Brain microvascular endothelial cell (primary cell): ENCODE results near the gene ATP2A3.
A peak's percentile ranks its signal among the peaks of the same experiment; 100 is the strongest.

Experiments used
- DNase-seq: peaks from one replicate; pipeline ENCODE4 v3.0.0-alpha.2; 2020
- H3K27ac ChIP-seq: fragments of 250-450 bp; sonication (Bioruptor Pico); 2 replicates; pipeline ENCODE4 v1.5.1; 2020; ENCODE audit warnings: mild to moderate bottlenecking, moderate library complexity
- H3K27me3 ChIP-seq: fragments of 250-450 bp; sonication (Bioruptor Pico); replicated peaks from 2 replicates; pipeline ENCODE4 v1.5.1; 2020; ENCODE audit warnings: mild to moderate bottlenecking
- H3K36me3 ChIP-seq: fragments of 250-450 bp; sonication (Bioruptor Pico); replicated peaks from 2 replicates; pipeline ENCODE4 v1.5.1; 2020; ENCODE audit warnings: mild to moderate bottlenecking
- H3K4me3 ChIP-seq: 2 replicates; pipeline ENCODE4 v1.5.1; 2011; ENCODE audit warnings: low read depth, mild to moderate bottlenecking, control low read depth, low read length, moderate library complexity
- CTCF ChIP-seq: IDR thresholded peaks from 2 replicates; pipeline ENCODE4 v1.5.1; 2011; ENCODE audit warnings: low read depth, mild to moderate bottlenecking, moderate library complexity, low read length, control low read depth, inconsistent platforms; ENCODE audit errors: missing control alignments
- in situ Hi-C: cut with HindIII; loops from 2 replicates; pipeline ENCODE4 v1.10.0; 2017; ENCODE audit warnings: low sequenced_read_pairs, low pct_ligation_motif_present

The ATP2A3 gene

DNA sequence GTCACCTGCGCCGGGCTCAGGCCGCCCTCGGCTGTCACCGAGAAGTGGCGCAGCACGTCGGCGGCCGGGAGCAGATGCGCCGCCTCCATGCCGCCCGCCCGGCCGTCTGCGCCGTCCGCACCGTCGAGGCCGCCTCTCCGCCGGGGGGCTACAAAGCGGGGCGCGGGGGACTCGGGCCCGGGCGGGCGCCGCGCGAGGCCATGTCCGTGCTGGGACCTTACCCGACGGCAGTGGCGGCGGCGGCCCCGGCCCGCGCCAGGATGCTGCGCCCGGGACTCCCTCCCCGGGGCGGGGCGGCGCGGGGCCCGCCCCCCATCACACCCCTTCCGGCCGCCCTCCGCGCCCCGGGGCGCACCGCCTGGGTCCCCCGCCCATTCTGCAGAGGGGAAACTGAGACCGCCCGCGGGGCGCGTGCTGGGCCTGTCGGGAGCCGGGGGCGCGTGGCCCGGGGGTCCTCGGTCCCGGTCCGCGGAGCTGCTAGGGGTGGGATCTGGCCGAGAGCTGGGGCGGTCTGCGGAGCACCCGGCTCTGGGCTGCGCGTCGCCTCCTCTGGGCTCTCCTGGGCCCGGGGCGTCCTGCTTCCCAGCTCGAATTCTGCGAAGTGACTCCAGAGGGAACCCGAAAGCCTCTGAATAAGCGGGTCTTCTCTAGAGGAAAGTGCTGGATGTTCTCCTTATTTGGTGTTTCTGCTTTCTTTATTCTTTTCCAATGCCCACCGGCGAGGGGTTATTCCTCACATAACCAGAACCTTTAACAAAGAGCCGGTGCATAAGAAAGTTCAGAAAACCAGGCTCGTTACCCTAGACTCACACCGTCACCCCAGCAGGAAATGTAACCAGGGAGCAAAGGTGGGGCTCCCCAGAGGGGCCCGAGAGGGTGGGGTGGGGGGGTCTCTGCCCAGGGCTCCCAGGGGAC, at the start of gene ATP2A3:
Gene ATP2A3 (minus strand): TSS at position 235 of the 915 bp plus-strand sequence. CDS start 146 bp downstream, at position 89.
- DNase-seq: no peak
- peak within 1 kb of the TSS; percentile 43 for H3K4me3 ChIP-seq
- H3K27me3 ChIP-seq: peaks cover 15% of the 10 kb centered on the region
- no peaks in the 10 kb centered on the region for H3K36me3 ChIP-seq
- H3K27ac ChIP-seq: no peak within 1 kb of the TSS
- no peak for TF ChIP-seq CTCF
- in situ Hi-C loops: no loop called here

DNA sequence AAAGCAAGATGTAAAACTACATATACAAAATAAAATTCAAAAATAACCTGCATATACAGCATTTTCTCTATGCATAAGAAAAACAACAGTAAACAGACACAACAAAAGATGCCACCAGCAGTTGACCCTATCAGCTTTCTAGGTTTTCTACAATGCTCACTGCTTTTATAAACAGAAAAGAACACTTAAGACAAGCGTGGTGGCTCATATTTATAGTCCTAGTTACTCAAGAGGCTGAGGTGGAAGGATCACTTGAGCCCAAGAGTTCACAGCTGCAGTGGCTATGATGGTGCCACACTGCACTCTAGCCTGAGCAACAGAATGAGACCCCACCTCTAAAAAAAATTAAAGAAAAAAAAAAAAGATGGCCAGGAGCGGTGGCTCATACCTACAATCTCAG, 46.5 kb upstream of the ATP2A3 start:
- in situ Hi-C loops: no loop called here
- H3K27me3 ChIP-seq: no peaks in the 10 kb centered on the region
- H3K36me3 ChIP-seq: peaks cover 68% of the 10 kb centered on the region
- H3K4me3 ChIP-seq: no peak overlapping the region
- no peak overlapping the region for H3K27ac ChIP-seq
- DNase-seq: no peak
- TF ChIP-seq CTCF: no peak

DNA sequence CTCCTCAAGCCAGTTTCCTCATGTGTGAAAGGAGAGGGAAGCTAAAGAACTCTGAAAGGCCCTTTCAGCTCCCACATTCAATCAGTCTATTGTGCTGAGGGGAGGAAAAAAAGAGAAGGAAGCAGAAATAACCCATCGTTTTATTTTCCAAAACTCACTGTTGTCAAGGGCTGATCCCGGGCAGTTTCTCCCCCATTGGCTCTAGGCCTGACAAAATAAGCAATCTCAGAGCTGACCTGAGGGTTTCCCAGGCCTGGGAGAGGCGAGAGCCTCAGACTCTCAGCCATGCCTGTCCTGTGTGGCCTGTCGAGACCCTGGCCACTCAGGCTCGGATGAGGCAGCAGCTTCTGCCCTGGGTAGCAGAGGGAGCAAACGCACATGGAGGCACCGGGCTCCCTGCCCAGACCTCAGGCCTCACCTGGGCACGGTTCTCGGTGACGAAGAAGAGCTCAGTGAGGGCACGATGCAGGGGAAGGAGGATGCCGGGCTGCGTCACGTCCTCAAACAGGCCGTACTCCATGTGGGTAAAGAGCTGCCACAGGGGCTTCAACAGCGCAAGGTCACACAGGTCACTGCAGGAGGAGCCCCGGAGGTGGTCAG, 45.0 kb upstream of the ATP2A3 start:
- H3K27me3 ChIP-seq: no peaks in the 10 kb centered on the region
- no peak overlapping the region for H3K27ac ChIP-seq
- DNase-seq: no peak
- peaks cover 53% of the 10 kb centered on the region for H3K36me3 ChIP-seq
- no peak overlapping the region for H3K4me3 ChIP-seq
- TF ChIP-seq CTCF: no peak
- in situ Hi-C loops: no loop called here

DNA sequence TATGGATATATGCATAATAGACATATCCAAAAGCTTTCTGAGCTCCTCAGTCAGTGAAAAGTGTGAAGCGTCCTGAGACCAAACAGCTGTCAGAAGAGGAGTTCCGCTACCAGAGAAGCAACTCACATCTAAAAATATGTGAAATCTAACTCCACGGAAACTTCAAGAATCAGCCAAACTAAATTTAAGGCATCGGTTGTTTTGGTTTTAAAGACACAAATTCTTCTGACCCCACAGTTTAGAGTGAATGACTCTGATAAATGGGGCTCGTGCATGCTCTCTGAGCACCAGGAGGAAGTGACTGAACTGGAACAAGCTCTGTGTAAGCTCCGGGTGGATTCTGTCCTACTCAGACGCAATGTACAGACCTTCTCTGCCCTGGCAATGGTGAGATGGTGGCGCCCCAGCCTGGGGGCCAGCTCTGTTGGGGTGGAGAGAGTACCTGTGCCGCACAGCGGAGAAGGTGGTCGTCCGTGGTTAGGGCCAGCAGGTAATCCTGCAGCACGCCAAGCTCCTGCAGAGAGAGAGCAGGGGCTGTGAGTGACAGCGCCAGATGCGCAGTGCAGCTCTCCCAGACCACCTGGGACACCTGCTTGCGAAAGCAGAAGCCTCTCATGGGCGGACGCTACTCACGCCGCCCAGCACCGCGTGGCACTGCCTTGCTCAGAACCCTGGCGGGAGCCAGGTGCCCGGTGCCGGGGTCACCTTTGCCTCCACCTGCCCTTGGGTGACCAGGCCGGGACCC, 44.4 kb upstream of the ATP2A3 start:
- peaks cover 47% of the 10 kb centered on the region for H3K36me3 ChIP-seq
- H3K4me3 ChIP-seq: no peak overlapping the region
- DNase-seq: no peak
- no peak for TF ChIP-seq CTCF
- H3K27ac ChIP-seq: no peak overlapping the region
- no peaks in the 10 kb centered on the region for H3K27me3 ChIP-seq
- in situ Hi-C loops: no loop called here

DNA sequence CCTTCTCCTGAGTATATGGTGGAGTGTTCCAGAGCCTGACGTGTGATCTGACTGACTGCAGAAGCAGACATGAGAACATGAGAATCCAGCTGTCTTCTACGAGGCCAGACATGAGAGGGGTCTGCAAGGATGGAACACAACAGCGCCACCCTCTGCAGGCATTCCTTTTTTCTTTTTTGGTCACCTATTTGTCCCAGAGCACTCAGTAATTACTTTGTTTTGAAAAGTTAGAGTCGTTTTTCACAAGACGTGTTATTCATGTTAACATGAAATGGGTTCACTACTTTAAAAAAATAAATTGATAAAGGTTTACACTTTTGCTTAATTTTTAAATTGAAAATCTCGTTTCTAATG, 43.8 kb upstream of the ATP2A3 start:
- TF ChIP-seq CTCF: peak; percentile 40
- in situ Hi-C loops: no loop called here
- Histone ChIP-seq H3K27me3 (no peaks in the 10 kb centered on the region), H3K4me3 (no peak overlapping the region), H3K27ac (no peak overlapping the region), H3K36me3 (peaks cover 41% of the 10 kb centered on the region)
- no peak for DNase-seq
